Fibroblast of villous mesenchyme (primary cell): Measurements from ENCODE around the gene ZNF638. TPM values are rescaled to one million over a fixed set of nuclear protein-coding genes. Genes with fewer than 3 reads are reported as not detected.

Experiments used
- DNase-seq: peaks from one replicate; pipeline ENCODE4 v3.0.0-alpha.2; 2010; ENCODE audit warnings: low read depth
- H3K4me3 ChIP-seq: 2 replicates; pipeline ENCODE4 v1.5.1; 2011; ENCODE audit warnings: low read depth, mild to moderate bottlenecking, low read length
- CTCF ChIP-seq: IDR thresholded peaks from 2 replicates; pipeline ENCODE4 v1.5.1; 2012; ENCODE audit warnings: low read depth, mild to moderate bottlenecking, low read length; ENCODE audit not compliant: insufficient read depth
- total RNA-seq: library from RNA; depleted of rRNA; stranded (reverse); fragments of >200 nt; gene quantifications from 2 replicates; pipeline ENCODE4 v1.2.3, GENCODE V29; 2012

The ZNF638 gene
- total RNA-seq, 1 donor: 139 TPM

- no peak for TF ChIP-seq CTCF
- no peak for DNase-seq
- no peak overlapping the region for H3K4me3 ChIP-seq
Observed at GRCh38 chr2:71454221-71455010, 122.8 kb downstream of the ZNF638 start.

GRCh38 chr2:71455011-71455740 is 123.6 kb downstream of the ZNF638 start:
- DNase-seq: no peak
- no peak overlapping the region for H3K4me3 ChIP-seq
- TF ChIP-seq CTCF: no peak

GRCh38 chr2:71455741-71456569 is 124.4 kb downstream of the ZNF638 start:
- no peak for DNase-seq
- TF ChIP-seq CTCF: no peak
- no peak overlapping the region for H3K4me3 ChIP-seq

- no peak for DNase-seq
- no peak for TF ChIP-seq CTCF
- no peak overlapping the region for H3K4me3 ChIP-seq
Observed at GRCh38 chr2:71456617-71457016, 125.0 kb downstream of the ZNF638 start.

- no peak for DNase-seq
- no peak overlapping the region for H3K4me3 ChIP-seq
- no peak for TF ChIP-seq CTCF
Observed at GRCh38 chr2:71457123-71457915, 125.7 kb downstream of the ZNF638 start.

- H3K4me3 ChIP-seq: no peak overlapping the region
- DNase-seq: no peak
- TF ChIP-seq CTCF: no peak
Observed at GRCh38 chr2:71457923-71458322, 126.3 kb downstream of the ZNF638 start.
